GM19025 (cell line): ENCODE results near the gene CENPQ.

Source experiments
- ATAC-seq: cut with Tn5 transposase; IDR thresholded peaks from one replicate; pipeline ENCODE4 v1.9.1; 2021; ENCODE audit warnings: mild to moderate bottlenecking, low read depth, moderate library complexity; ENCODE audit not compliant: unreplicated experiment

Gene CENPQ

GRCh38 chr6:49499623-49500022 lies 36.5 kb downstream of the CENPQ start, which contains the start of gene GLYATL3:
TSS of gene GLYATL3 (plus strand) at chr6:49499923. CDS start at chr6:49511991, 12,068 bp downstream.
- ATAC-seq = no peak

DNA sequence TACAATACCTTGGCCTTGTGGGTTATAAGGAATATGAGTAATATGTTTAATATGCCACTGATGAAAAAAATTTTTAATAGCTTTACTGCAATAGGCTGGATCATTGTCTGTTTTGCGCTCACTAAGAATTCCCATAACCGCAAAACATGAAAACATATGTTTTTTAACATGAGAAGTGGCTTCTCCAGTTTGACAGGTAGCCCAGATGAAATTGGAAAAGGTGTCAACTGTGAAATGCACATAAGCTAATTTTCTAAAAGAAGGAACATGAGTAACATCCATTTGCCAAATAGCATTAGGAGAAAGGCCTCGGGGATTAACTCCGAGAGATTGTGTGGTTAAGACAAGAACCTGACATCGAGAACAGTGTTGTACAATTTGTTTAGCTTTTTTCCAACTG lies 41.5 kb downstream of the CENPQ start:
- ATAC-seq = no peak

DNA sequence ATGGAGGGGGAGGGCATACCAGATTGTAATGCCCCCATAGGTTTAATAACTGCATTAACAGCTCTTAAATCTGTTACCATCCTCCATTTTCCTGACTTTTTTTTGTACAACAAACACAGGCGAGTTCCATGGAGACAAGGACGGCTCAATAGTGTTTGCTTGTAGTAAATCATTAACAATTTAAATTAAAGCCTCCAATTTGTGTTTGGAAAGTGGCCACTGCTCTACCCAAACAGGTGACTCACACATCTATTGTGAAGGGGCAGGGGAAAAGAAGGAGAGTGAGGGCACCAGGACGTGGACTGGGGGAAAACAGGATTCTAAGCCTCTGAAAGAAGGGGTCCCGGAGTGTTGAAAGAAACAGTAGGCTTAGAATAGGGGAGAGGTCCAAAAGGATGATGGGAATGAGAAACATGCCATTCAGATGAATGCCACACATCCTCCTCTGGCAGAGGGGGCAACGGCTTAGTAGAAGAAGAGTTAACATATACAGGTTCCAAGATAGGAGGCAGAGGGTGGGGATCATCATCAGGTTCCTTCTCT lies 43.5 kb downstream of the CENPQ start:
- no peak for ATAC-seq

GRCh38 chr6:49509342-49509741 lies 46.2 kb downstream of the CENPQ start:
- ATAC-seq = no peak

GRCh38 chr6:49513153-49513989 lies 50.2 kb downstream of the CENPQ start:
- ATAC-seq = no peak

GRCh38 chr6:49514571-49515484 lies 51.7 kb downstream of the CENPQ start:
- ATAC-seq = no peak

GRCh38 chr6:49515485-49516146 lies 52.4 kb downstream of the CENPQ start:
- ATAC-seq = no peak

DNA sequence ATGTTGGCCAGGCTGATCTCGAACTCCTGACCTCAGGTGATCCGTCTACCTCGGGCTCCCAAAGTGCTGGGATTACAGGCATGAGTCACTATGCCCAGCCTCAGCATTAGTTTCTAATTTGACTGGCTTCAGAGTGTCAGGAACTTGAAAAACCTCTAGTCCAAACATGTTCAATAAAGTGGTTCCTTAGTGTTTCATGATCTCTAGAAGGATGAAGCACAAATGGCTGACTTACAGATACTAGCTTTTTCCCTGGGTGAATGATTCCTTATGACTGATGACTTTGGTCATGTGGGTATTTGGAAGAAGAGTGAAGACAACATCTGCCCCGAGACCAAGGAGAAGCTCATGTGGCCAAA lies 53.0 kb downstream of the CENPQ start:
- no peak for ATAC-seq

GRCh38 chr6:49517919-49518318 lies 54.7 kb downstream of the CENPQ start:
- no peak for ATAC-seq

DNA sequence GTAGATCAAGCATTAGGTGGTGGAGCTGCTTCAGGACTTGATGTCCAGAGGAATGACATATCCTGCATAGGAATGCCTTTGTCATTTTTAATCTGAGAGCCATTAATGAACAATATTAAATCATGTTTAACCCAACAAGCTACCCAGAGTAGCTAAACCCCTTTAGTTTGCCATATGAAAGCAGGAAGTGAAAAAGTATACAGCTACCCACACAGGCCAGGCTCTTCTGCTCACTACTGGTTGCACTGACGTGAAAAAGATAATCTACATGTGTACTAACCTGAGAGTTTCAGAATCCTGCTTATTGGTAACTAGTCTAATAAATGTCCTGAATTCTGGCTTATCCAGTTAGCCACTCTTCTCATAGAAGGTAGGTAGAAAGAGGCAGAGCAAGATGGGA lies 56.5 kb downstream of the CENPQ start:
- ATAC-seq = peak; percentile 82

GRCh38 chr6:49522710-49523593 lies 59.8 kb downstream of the CENPQ start:
- no peak for ATAC-seq

- no peak for ATAC-seq
Measured at GRCh38 chr6:49523901-49524300, 60.7 kb downstream of the CENPQ start.

DNA sequence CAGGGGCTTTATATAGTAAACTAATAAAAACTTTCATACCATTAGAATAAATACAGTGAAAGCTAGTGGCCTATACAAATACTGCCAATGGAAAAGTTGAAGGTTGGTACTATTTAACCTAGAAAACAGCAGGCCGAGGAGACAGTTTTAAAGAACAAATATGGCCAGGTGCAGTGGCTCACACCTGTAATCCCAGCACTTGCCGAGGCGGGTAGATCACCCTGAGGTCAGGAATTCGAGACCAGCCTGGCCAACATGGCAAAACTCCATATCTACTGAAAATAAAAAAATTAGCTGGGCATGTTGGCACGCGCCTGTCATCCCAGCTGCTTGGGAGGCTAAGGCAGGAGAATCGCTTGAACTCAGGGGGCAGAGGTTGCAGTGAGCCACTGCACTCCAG lies 61.4 kb downstream of the CENPQ start:
- no peak for ATAC-seq

DNA sequence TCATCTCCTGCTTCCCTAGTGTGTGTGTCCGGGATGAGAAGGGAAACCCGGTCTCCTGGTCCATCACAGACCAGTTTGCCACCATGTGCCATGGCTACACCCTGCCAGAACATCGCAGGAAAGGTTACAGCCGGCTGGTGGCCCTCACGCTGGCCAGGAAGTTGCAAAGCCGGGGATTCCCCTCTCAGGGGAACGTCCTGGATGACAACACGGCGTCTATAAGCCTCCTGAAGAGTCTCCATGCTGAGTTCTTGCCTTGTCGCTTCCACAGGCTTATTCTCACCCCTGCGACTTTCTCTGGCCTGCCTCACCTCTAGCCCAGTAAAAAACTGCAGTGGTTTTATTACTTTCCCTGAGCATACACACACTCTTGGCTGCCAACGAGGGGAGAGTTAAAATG lies 63.4 kb downstream of the CENPQ start:
- no peak for ATAC-seq

- no peak for ATAC-seq
Measured at GRCh38 chr6:49527320-49527719, 64.2 kb downstream of the CENPQ start.

- ATAC-seq = no peak
Measured at GRCh38 chr6:49528571-49528970, 65.4 kb downstream of the CENPQ start.

DNA sequence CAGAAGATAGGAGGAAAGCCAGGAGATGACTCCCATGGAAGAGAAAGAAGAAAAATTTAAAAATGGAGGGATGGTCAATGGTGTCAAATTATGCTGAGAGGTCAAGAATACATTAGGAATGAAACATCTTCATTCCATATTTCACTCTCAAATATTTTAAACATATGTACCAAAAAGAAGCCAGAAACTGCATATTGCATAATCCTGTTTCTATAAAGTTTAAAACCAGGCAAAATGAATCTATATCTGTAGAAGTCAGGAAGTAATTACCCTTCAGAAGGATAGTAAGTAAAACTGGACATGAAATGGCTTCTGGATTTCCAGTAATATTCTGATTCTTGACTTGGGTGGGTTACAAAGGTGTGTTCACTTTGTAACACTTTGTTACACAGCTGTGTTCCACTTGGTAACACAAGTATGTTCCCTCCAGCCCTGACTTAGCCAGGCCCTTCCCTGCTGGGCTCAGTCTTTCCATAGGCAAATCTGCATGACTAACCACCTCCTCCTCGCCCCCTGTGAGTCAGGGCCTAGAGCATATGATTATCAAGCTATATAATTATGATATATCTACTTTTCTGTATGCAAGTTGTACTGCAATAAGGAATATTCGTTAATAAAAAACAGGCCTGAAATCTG lies 67.1 kb downstream of the CENPQ start:
- no peak for ATAC-seq

- peak; percentile 83 for ATAC-seq
Measured at GRCh38 chr6:49531774-49532569, 68.8 kb downstream of the CENPQ start.
